GM23248 (cell line): ENCODE results near the gene GTF3C6. TPM values are rescaled to one million over a fixed set of nuclear protein-coding genes. Genes with fewer than 3 reads are reported as not detected.

Experiments used
- DNase-seq: peaks from one replicate; pipeline ENCODE4 v3.0.0-alpha.2; 2015
- H2AFZ ChIP-seq: fragments of 200-600 bp; sonication (generic); 2 replicates; pipeline ENCODE4 v1.6.1; 2016; ENCODE audit warnings: antibody characterized with exemption
- H3F3A ChIP-seq: fragments of 200-600 bp; sonication (generic); 2 replicates; pipeline ENCODE4 v1.6.1; 2016; ENCODE audit warnings: mild to moderate bottlenecking, antibody characterized with exemption, mixed run types; ENCODE audit not compliant: insufficient read depth
- H3K27ac ChIP-seq: fragments of 200-600 bp; sonication (generic); 2 replicates; pipeline ENCODE4 v1.5.1; 2016; ENCODE audit warnings: mild to moderate bottlenecking
- H3K27me3 ChIP-seq: fragments of 200-600 bp; sonication (generic); replicated peaks from 2 replicates; pipeline ENCODE4 v1.6.1; 2016; ENCODE audit warnings: mild to moderate bottlenecking; ENCODE audit not compliant: insufficient read depth
- H3K36me3 ChIP-seq: fragments of 200-600 bp; sonication (generic); 2 replicates; pipeline ENCODE4 v1.6.1; 2016; ENCODE audit warnings: low read depth, mild to moderate bottlenecking
- H3K4me1 ChIP-seq: fragments of 200-600 bp; sonication (generic); 2 replicates; pipeline ENCODE4 v1.6.1; 2016; ENCODE audit warnings: mild to moderate bottlenecking; ENCODE audit not compliant: insufficient read depth
- H3K4me2 ChIP-seq: fragments of 200-600 bp; sonication (generic); one replicate; pipeline ENCODE4 v1.6.1; 2016; ENCODE audit warnings: mild to moderate bottlenecking; ENCODE audit not compliant: unreplicated experiment
- H3K4me3 ChIP-seq: fragments of 200-600 bp; sonication (generic); 2 replicates; pipeline ENCODE4 v1.5.1; 2016; ENCODE audit warnings: mild to moderate bottlenecking
- H3K79me2 ChIP-seq: fragments of 200-600 bp; sonication (generic); 2 replicates; pipeline ENCODE4 v1.6.1; 2016; ENCODE audit warnings: mild to moderate bottlenecking; ENCODE audit not compliant: insufficient read depth
- H3K9ac ChIP-seq: fragments of 200-600 bp; sonication (generic); 2 replicates; pipeline ENCODE4 v1.6.1; 2016; ENCODE audit warnings: mild to moderate bottlenecking
- H3K9me2 ChIP-seq: fragments of 200-600 bp; sonication (generic); 2 replicates; pipeline ENCODE4 v1.6.1; 2016; ENCODE audit warnings: mixed run types, mild to moderate bottlenecking, moderate library complexity; ENCODE audit not compliant: insufficient read depth
- H3K9me3 ChIP-seq: fragments of 200-600 bp; sonication (generic); one replicate; pipeline ENCODE4 v1.6.1; 2017; ENCODE audit warnings: low read depth
- H4K20me1 ChIP-seq: fragments of 200-600 bp; sonication (generic); 2 replicates; pipeline ENCODE4 v1.6.0; 2016; ENCODE audit not compliant: insufficient read depth
- EZH2 ChIP-seq: fragments of 200-600 bp; sonication (generic); IDR thresholded peaks from 2 replicates; pipeline ENCODE4 v1.6.1; 2018; ENCODE audit warnings: antibody characterized with exemption, mild to moderate bottlenecking; ENCODE audit not compliant: insufficient read depth, poor library complexity, severe bottlenecking
- EZH2phosphoT487 ChIP-seq: fragments of 200-600 bp; sonication (generic); IDR thresholded peaks from 2 replicates; pipeline ENCODE4 v1.6.1; 2018; ENCODE audit warnings: antibody characterized with exemption, moderate library complexity, mild to moderate bottlenecking, low read depth; ENCODE audit not compliant: insufficient read depth
- WGBS, 2 experiments: methylation state at CpG; one replicate each; pipeline ENCODE4 v1.1.6; 2015 to 2017; ENCODE audit warnings: low lambda C conversion rate in 2 of 2, low coverage in 1 of 2; ENCODE audit errors: missing lambda C conversion rate in 2 of 2; 5-methylcytosine and 5-hydroxymethylcytosine counted together
- in situ Hi-C: fragments of 300-500 bp; cut with MboI; formaldehyde crosslinking; loops from 2 replicates; pipeline ENCODE4 v1.15.0; 2020
- polyA plus RNA-seq: library from polyadenylated mRNA; unstranded; fragments of >200 nt; fragmentation: Nextera tagmentation; extraction: Ambion mirVana; gene quantifications from 2 replicates; pipeline ENCODE4 v1.2.1, GENCODE V29; 2016
- total RNA-seq: library from RNA; depleted of rRNA; stranded (reverse); fragments of >200 nt; shearing (Covaris generic); gene quantifications from 2 replicates; pipeline ENCODE4 v1.2.3, GENCODE V29; 2014; rRNA removed

Gene GTF3C6
- 41.5 and 46.6 TPM in 2 replicates for total RNA-seq
- 121 and 131 TPM in 2 replicates for polyA plus RNA-seq

- in situ Hi-C loops: loop anchor here (10.0 to 25.0 kb wide), 2 partner anchors 274 to 421 kb away; no protein-coding TSS in a partner anchor
- Histone ChIP-seq H3K27me3 (no peaks in the 10 kb centered on the region), H2AFZ (peak within 1 kb of the TSS; percentile 94), H3K27ac (peak within 1 kb of the TSS; percentile 92), H4K20me1 (no peaks in the 10 kb centered on the region), H3K9ac (peak within 1 kb of the TSS; percentile 93), H3K4me1 (0 out of 2 replicates have a peak, but pooled peaks cover 3% of the 10 kb centered on the region), H3K79me2 (peaks cover 17% of the 10 kb centered on the region; the same call in 1 of the 2 replicates), H3K4me2 (peak within 1 kb of the TSS; percentile 86), H3K36me3 (peaks cover 27% of the 10 kb centered on the region; the same call in 1 of the 2 replicates), H3K4me3 (peak within 1 kb of the TSS; percentile 80), H3K9me3 (no peaks in the 10 kb centered on the region), H3F3A (no peaks in the 10 kb centered on the region), H3K9me2 (no peaks in the 10 kb centered on the region)
- peak; percentile 98 for DNase-seq
- no peak for TF ChIP-seq EZH2phosphoT487
- TF ChIP-seq EZH2: no peak
- 0 to 1% methylated on average over 69 to 70 of the region's 70 CpGs for WGBS, 2 experiments
Observed at GRCh38 chr6:110958329-110959192, at the start of gene GTF3C6. TSS of gene GTF3C6 (plus strand) at chr6:110958706. CDS start at chr6:110958770, 64 bp downstream.

GRCh38 chr6:110930781-110931180, 27.7 kb upstream of the GTF3C6 start:
- Histone ChIP-seq H3F3A (no peaks in the 10 kb centered on the region), H2AFZ (no peak overlapping the region), H4K20me1 (no peaks in the 10 kb centered on the region), H3K36me3 (no peaks in the 10 kb centered on the region), H3K9ac (no peak overlapping the region), H3K4me1 (no peaks in the 10 kb centered on the region), H3K27me3 (no peaks in the 10 kb centered on the region), H3K27ac (no peak overlapping the region), H3K9me3 (no peaks in the 10 kb centered on the region), H3K9me2 (no peaks in the 10 kb centered on the region), H3K79me2 (no peaks in the 10 kb centered on the region), H3K4me3 (no peak overlapping the region), H3K4me2 (no peak overlapping the region)
- in situ Hi-C loops: no loop called here
- no peak for DNase-seq
- TF ChIP-seq EZH2 (no peak), EZH2phosphoT487 (no peak)
- 93 to 96% methylated on average over 3 of the region's 3 CpGs for WGBS, 2 experiments

GRCh38 chr6:110933912-110934311, 24.6 kb upstream of the GTF3C6 start:
- H3K4me2 ChIP-seq: no peak overlapping the region
- no peaks in the 10 kb centered on the region for H3K4me1 ChIP-seq
- no peak overlapping the region for H3K27ac ChIP-seq
- H3K36me3 ChIP-seq: no peaks in the 10 kb centered on the region
- H3K9ac ChIP-seq: no peak overlapping the region
- in situ Hi-C loops: no loop called here
- H4K20me1 ChIP-seq: no peaks in the 10 kb centered on the region
- no peaks in the 10 kb centered on the region for H3K79me2 ChIP-seq
- no peaks in the 10 kb centered on the region for H3K9me2 ChIP-seq
- H2AFZ ChIP-seq: no peak overlapping the region
- H3K27me3 ChIP-seq: no peaks in the 10 kb centered on the region
- H3K9me3 ChIP-seq: no peaks in the 10 kb centered on the region
- H3F3A ChIP-seq: no peaks in the 10 kb centered on the region
- TF ChIP-seq EZH2: no peak
- DNase-seq: no peak
- WGBS, 2 experiments: 90 to 94% methylated on average over 2 of the region's 2 CpGs
- H3K4me3 ChIP-seq: no peak overlapping the region

- Histone ChIP-seq H3K36me3 (no peaks in the 10 kb centered on the region), H3K9me2 (no peaks in the 10 kb centered on the region), H2AFZ (no peak overlapping the region), H3K79me2 (no peaks in the 10 kb centered on the region), H3K4me1 (no peaks in the 10 kb centered on the region), H4K20me1 (no peaks in the 10 kb centered on the region), H3K9me3 (no peaks in the 10 kb centered on the region), H3K4me2 (no peak overlapping the region), H3K27ac (no peak overlapping the region), H3K27me3 (no peaks in the 10 kb centered on the region), H3K9ac (no peak overlapping the region), H3F3A (no peaks in the 10 kb centered on the region), H3K4me3 (no peak overlapping the region)
- 96 to 100% methylated on average over 1 of the region's 1 CpG for WGBS, 2 experiments
- in situ Hi-C loops: no loop called here
- TF ChIP-seq EZH2: no peak
- TF ChIP-seq EZH2phosphoT487: no peak
- DNase-seq: no peak
Observed at GRCh38 chr6:110934381-110934898, 24.1 kb upstream of the GTF3C6 start.
